K562 (cell line): ENCODE measurements around the gene SPSB1. TPM values are rescaled to one million over a fixed set of nuclear protein-coding genes. Genes with fewer than 3 reads are reported as not detected.
A peak's percentile ranks its signal among the peaks of the same experiment; 100 is the strongest.

Source experiments
- ARID3A ChIP-seq: IDR thresholded peaks from 2 replicates; pipeline ENCODE4 v1.6.1; 2012; ENCODE audit warnings: low read depth, low read length, improper control_type of control experiment, borderline replicate concordance
- ASH1L ChIP-seq: fragments of 450-650 bp; IDR thresholded peaks from 2 replicates; pipeline ENCODE4 v1.6.1; 2018; ENCODE audit warnings: borderline replicate concordance, mild to moderate bottlenecking, low read depth; ENCODE audit not compliant: partially characterized antibody
- DEAF1 ChIP-seq: fragments of 450-650 bp; formaldehyde crosslinking; IDR thresholded peaks from 2 replicates; pipeline ENCODE4 v1.4.0; 2020; ENCODE audit warnings: mild to moderate bottlenecking, moderate library complexity
- E2F3 ChIP-seq: fragments of 250-450 bp; sonication (Bioruptor Pico); IDR thresholded peaks from 2 replicates; pipeline ENCODE4 v1.4.0; 2020; ENCODE audit warnings: mild to moderate bottlenecking
- FOXJ2 ChIP-seq: fragments of 200-800 bp; sonication (Bioruptor generic); IDR thresholded peaks from 2 replicates; pipeline ENCODE4 v1.6.1; 2016; ENCODE audit warnings: missing genetic modification characterization, missing compliant biosample characterization
- HEY1 ChIP-seq: fragments of 250-450 bp; sonication (Bioruptor Pico); IDR thresholded peaks from 2 replicates; pipeline ENCODE4 v1.5.0; 2020; ENCODE audit warnings: mild to moderate bottlenecking, moderate library complexity, borderline replicate concordance
- KDM2B ChIP-seq: fragments of 250-450 bp; sonication (Bioruptor Pico); IDR thresholded peaks from 2 replicates; pipeline ENCODE4 v1.8.0; 2021; ENCODE audit warnings: mild to moderate bottlenecking, moderate library complexity
- LEF1 ChIP-seq: fragments of 450-650 bp; IDR thresholded peaks from 2 replicates; pipeline ENCODE4 v1.6.1; 2016; ENCODE audit warnings: mild to moderate bottlenecking
- MAFF ChIP-seq: IDR thresholded peaks from 2 replicates; pipeline ENCODE4 v1.6.1; 2012; ENCODE audit warnings: low read length, improper control_type of control experiment
- MYC ChIP-seq, 2 experiments: fragments of 250-450 bp in 1 of 2; sonication (Bioruptor Pico) in 1 of 2; IDR thresholded peaks; 2 replicates each; pipeline versions ENCODE4 v1.5.1 to v1.6.1; 2012 to 2021; ENCODE audit warnings: low read depth in 2 of 2, borderline replicate concordance in 1 of 2, improper control_type of control experiment in 1 of 2, low read length in 1 of 2, mild to moderate bottlenecking in 1 of 2, moderate library complexity in 1 of 2
- NCOA4 ChIP-seq: fragments of 450-650 bp; IDR thresholded peaks from 2 replicates; pipeline ENCODE4 v1.6.1; 2018; ENCODE audit warnings: mild to moderate bottlenecking; ENCODE audit not compliant: partially characterized antibody
- NCOR1 ChIP-seq: fragments of 450-650 bp; IDR thresholded peaks from 2 replicates; pipeline ENCODE4 v1.6.1; 2016; ENCODE audit warnings: mild to moderate bottlenecking, moderate library complexity
- PHB2 ChIP-seq: fragments of 450-650 bp; IDR thresholded peaks from 2 replicates; pipeline ENCODE4 v1.6.1; 2017; ENCODE audit warnings: low read depth
- PHTF2 ChIP-seq: fragments of 250-450 bp; sonication (Bioruptor Pico); IDR thresholded peaks from 2 replicates; pipeline ENCODE4 v1.5.0; 2021; ENCODE audit warnings: mild to moderate bottlenecking
- POLR3G ChIP-seq: IDR thresholded peaks from 2 replicates; pipeline ENCODE4 v1.6.1; 2011; ENCODE audit not compliant: insufficient read length, insufficient replicate concordance; ENCODE audit errors: extremely low read depth
- SMAD1 ChIP-seq: fragments of 150-350 bp; IDR thresholded peaks from 2 replicates; pipeline ENCODE4 v1.6.1; 2014; ENCODE audit warnings: low read length, low read depth; ENCODE audit not compliant: partially characterized antibody
- SNIP1 ChIP-seq: fragments of 450-650 bp; IDR thresholded peaks from 2 replicates; pipeline ENCODE4 v1.7.1; 2017; ENCODE audit warnings: low read depth, mild to moderate bottlenecking
- ZC3H4 ChIP-seq: sonication (generic); formaldehyde crosslinking; IDR thresholded peaks from 2 replicates; pipeline ENCODE4 v1.9.0; 2021; ENCODE audit warnings: missing genetic modification reagents, borderline replicate concordance
- ZNF384 ChIP-seq: IDR thresholded peaks from 2 replicates; pipeline ENCODE4 v1.6.1; 2012; ENCODE audit warnings: low read depth, low read length, improper control_type of control experiment
- ZNF518B ChIP-seq: fragments of 250-450 bp; sonication (Bioruptor Pico); IDR thresholded peaks from 2 replicates; pipeline ENCODE4 v1.5.0; 2021; ENCODE audit warnings: mild to moderate bottlenecking, moderate library complexity
- ZNF57 ChIP-seq: fragments of 450-650 bp; formaldehyde crosslinking; IDR thresholded peaks from 2 replicates; pipeline ENCODE4 v1.4.0; 2020; ENCODE audit warnings: mild to moderate bottlenecking, moderate library complexity
- ZNF583 ChIP-seq: fragments of 250-450 bp; sonication (Bioruptor Pico); IDR thresholded peaks from 2 replicates; pipeline ENCODE4 v1.4.0; 2020
- ZNF707 ChIP-seq: fragments of 250-450 bp; sonication (Bioruptor Pico); conservative IDR thresholded peaks from 2 replicates; pipeline ENCODE4 v1.8.0; 2022; ENCODE audit warnings: inconsistent platforms, mild to moderate bottlenecking, moderate library complexity
- polyA plus RNA-seq, 8 experiments: library from polyadenylated mRNA; depleted of rRNA in 4 of 8; stranded (reverse) in 5 of 8; unstranded in 3 of 8; fragments of >200 nt; fragmentation: Nextera tagmentation in 2 of 8; fragmentation: Illumina TruSeq in 1 of 8; extraction: Ambion mirVana in 2 of 8; extraction: Trizol in 1 of 8; gene quantifications; 2 replicates each; pipeline versions ENCODE4 v1.2.1 to v1.2.3, GENCODE V29; 2011 to 2014; ENCODE audit warnings: inconsistent platforms in 1 of 8, missing spikeins in 1 of 8
- total RNA-seq, 7 experiments: library from RNA; depleted of rRNA in 6 of 7; stranded (reverse); fragments of >200 nt in 6 of 7; fragmentation: Illumina TruSeq in 2 of 7; extraction: Trizol in 2 of 7; gene quantifications; 2 replicates each; pipeline versions ENCODE4 v1.2.1 to v1.2.3, GENCODE V29; 2011 to 2021; ENCODE audit warnings: low replicate concordance in 1 of 7

The SPSB1 gene
- total and polyA plus RNA-seq, 9 of the 15 experiments (the other 6 are each of a cell fraction or from before 2014, with no cell fraction given): 0.06 to 0.35 (median 0.14) TPM; not detected in 6

- no peak for TF ChIP-seq FOXJ2 (tag)
- TF ChIP-seq ARID3A: no peak
- no peak for TF ChIP-seq SNIP1
- no peak for TF ChIP-seq ZC3H4 (CRISPR knock-in tag)
- 0 out of 2 replicates have a peak, but pooled peaks have one; percentile 36 for TF ChIP-seq PHB2
- no peak for TF ChIP-seq DEAF1 (CRISPR knock-in tag)
- TF ChIP-seq POLR3G: no peak
- no peak for TF ChIP-seq ZNF518B (CRISPR knock-in tag)
- TF ChIP-seq ZNF384: no peak
- TF ChIP-seq ZNF707 (CRISPR knock-in tag): no peak
- TF ChIP-seq ASH1L: peak; percentile 16
- TF ChIP-seq ZNF583: no peak
- TF ChIP-seq MAFF: no peak
- TF ChIP-seq SMAD1: no peak
- peak; percentile 34 for TF ChIP-seq NCOA4
- TF ChIP-seq LEF1: no peak
- no peak for TF ChIP-seq HEY1
- TF ChIP-seq ZNF57: no peak
- TF ChIP-seq E2F3 (CRISPR knock-in tag): no peak
- TF ChIP-seq KDM2B: no peak
- no peak for TF ChIP-seq NCOR1
- no peak for TF ChIP-seq MYC (IDR thresholded peaks at IDR 0.05; ENCODE audit: low read depth, low read length)
- TF ChIP-seq MYC (CRISPR knock-in tag; IDR thresholded peaks at IDR 0.05; ENCODE audit: borderline replicate concordance, low read depth): no peak
- no peak for TF ChIP-seq PHTF2 (CRISPR knock-in tag)
Measured at GRCh38 chr1:9293533-9294404, 1.1 kb downstream of the SPSB1 start (continued).
